ENCODE data around the gene TGFBR2.

DNA sequence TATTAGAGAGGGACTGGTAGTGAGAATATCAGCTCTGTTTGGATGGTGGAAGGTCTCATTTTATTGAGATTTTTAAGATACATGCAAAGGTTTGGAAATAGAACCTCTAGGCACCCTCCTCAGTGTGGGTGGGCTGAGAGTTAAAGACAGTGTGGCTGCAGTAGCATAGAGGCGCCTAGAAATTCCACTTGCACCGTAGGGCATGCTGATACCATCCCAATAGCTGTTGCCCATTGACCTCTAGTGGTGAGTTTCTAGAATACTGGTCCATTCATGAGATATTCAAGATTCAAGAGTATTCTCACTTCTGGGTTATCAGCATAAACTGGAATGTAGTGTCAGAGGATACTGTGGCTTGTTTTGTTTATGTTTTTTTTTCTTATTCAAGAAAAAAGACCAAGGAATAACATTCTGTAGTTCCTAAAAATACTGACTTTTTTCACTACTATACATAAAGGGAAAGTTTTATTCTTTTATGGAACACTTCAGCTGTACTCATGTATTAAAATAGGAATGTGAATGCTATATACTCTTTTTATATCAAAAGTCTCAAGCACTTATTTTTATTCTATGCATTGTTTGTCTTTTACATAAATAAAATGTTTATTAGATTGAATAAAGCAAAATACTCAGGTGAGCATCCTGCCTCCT, 87.2 kb downstream of the TGFBR2 start:
- TF ChIP-seq MXI1 (IDR thresholded peaks at IDR 0.05; ENCODE audit: low read depth, low read length): no peak
- no peak for TF ChIP-seq TAF1 (IDR thresholded peaks at IDR 0.05; ENCODE audit: borderline replicate concordance, low read depth, low read length)
- no peak for TF ChIP-seq EP300 (IDR thresholded peaks at IDR 0.05; ENCODE audit: borderline replicate concordance in 1 of 2, low read depth in 1 of 2, low read length in 1 of 2)
- TF ChIP-seq GATA2 (CRISPR knock-in tag; IDR thresholded peaks at IDR 0.05): no peak
- TF ChIP-seq, protein P1, sequence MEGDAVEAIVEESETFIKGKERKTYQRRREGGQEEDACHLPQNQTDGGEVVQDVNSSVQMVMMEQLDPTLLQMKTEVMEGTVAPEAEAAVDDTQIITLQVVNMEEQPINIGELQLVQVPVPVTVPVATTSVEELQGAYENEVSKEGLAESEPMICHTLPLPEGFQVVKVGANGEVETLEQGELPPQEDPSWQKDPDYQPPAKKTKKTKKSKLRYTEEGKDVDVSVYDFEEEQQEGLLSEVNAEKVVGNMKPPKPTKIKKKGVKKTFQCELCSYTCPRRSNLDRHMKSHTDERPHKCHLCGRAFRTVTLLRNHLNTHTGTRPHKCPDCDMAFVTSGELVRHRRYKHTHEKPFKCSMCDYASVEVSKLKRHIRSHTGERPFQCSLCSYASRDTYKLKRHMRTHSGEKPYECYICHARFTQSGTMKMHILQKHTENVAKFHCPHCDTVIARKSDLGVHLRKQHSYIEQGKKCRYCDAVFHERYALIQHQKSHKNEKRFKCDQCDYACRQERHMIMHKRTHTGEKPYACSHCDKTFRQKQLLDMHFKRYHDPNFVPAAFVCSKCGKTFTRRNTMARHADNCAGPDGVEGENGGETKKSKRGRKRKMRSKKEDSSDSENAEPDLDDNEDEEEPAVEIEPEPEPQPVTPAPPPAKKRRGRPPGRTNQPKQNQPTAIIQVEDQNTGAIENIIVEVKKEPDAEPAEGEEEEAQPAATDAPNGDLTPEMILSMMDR (IDR thresholded peaks at IDR 0.05): peak; percentile 89
- no peak for TF ChIP-seq EZH2phosphoT487 (IDR thresholded peaks at IDR 0.05; ENCODE audit: borderline replicate concordance, low read depth)
- no peak for TF ChIP-seq RXRA (IDR thresholded peaks at IDR 0.05; ENCODE audit: borderline replicate concordance, low read depth)
- TF ChIP-seq POLR2AphosphoS5 (IDR thresholded peaks at IDR 0.05; ENCODE audit: low read depth, low read length): no peak
- no peak for TF ChIP-seq JUND (IDR thresholded peaks at IDR 0.05)
- TF ChIP-seq TCF12 (IDR thresholded peaks at IDR 0.05): 0 out of 2 replicates have a peak, but pooled peaks have one; percentile 13
- TF ChIP-seq SIN3A (IDR thresholded peaks at IDR 0.05; ENCODE audit: borderline replicate concordance, low read depth, low read length): no peak
- TF ChIP-seq, protein P2, sequence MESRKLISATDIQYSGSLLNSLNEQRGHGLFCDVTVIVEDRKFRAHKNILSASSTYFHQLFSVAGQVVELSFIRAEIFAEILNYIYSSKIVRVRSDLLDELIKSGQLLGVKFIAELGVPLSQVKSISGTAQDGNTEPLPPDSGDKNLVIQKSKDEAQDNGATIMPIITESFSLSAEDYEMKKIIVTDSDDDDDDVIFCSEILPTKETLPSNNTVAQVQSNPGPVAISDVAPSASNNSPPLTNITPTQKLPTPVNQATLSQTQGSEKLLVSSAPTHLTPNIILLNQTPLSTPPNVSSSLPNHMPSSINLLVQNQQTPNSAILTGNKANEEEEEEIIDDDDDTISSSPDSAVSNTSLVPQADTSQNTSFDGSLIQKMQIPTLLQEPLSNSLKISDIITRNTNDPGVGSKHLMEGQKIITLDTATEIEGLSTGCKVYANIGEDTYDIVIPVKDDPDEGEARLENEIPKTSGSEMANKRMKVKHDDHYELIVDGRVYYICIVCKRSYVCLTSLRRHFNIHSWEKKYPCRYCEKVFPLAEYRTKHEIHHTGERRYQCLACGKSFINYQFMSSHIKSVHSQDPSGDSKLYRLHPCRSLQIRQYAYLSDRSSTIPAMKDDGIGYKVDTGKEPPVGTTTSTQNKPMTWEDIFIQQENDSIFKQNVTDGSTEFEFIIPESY (IDR thresholded peaks at IDR 0.05; ENCODE audit: borderline replicate concordance, low read depth): no peak
- TF ChIP-seq RAD21 (IDR thresholded peaks at IDR 0.05; ENCODE audit: low read length): peak; percentile 100
- TF ChIP-seq, protein P3, sequence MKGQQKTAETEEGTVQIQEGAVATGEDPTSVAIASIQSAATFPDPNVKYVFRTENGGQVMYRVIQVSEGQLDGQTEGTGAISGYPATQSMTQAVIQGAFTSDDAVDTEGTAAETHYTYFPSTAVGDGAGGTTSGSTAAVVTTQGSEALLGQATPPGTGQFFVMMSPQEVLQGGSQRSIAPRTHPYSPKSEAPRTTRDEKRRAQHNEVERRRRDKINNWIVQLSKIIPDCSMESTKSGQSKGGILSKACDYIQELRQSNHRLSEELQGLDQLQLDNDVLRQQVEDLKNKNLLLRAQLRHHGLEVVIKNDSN (IDR thresholded peaks at IDR 0.05; ENCODE audit: borderline replicate concordance, low read depth): no peak
